Smooth muscle cell of the brain vasculature (primary cell): ENCODE data around the gene LTB4R2.
A peak's percentile ranks its signal among the peaks of the same experiment; 100 is the strongest.

Experiments
- DNase-seq: peaks from one replicate; pipeline ENCODE4 v3.0.0-alpha.2; 2012; ENCODE audit warnings: low read depth, low spot score

Gene LTB4R2

DNA sequence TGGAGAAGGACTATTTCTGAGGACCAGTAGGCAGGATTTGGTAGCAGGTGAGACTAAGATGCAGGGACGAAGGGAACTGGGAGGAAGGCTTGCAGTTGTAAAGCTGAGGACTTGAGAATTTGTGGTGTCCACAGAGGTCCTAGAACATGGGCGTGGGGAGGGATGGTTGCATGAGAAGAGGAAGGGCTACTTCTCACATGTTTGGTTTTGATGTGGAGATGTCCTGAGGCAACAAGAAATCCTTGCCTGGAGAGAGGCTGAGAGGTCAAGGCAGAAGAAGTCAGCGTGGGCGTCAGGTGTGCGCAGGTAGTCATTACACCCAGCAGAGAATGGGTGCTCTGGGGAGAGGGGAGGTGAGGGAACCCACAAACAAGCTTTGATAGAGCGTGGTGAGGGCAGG, 32.9 kb upstream of the LTB4R2 start:
- no peak for DNase-seq

DNA sequence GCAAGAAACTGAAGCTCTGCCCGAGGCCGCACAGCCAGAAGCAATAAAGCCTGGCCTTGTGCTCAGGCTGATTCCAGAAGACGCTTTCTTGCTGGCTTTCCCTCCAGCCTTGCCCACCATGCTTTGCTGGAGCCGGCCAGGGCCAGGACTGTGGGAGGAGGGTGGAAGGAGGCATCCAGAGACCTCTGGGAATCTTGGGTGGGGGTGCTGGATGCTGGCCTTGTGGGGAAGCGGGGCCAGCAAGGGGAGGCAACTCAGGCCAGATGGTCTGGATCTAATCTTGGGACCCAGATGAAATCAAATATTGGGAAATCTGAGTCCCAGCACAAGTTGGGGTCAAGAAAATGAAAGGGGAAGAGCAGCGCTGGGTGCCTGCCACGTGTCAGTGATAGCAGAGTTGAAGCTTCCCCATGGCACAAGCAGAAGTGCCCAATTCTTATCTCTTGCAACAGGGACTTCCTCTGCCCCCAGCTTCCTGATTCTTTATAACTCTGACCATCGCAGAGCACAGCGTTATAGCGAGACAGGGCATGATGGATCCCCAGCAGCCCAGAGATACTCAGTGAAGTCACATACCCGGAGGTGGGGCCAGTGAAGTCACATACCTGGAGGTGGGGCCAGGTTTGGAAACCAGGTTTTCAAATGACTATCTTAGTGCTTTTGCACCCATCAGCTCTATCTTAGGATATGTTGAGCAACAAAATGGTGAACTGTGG, 32.2 kb upstream of the LTB4R2 start:
- no peak for DNase-seq

DNA sequence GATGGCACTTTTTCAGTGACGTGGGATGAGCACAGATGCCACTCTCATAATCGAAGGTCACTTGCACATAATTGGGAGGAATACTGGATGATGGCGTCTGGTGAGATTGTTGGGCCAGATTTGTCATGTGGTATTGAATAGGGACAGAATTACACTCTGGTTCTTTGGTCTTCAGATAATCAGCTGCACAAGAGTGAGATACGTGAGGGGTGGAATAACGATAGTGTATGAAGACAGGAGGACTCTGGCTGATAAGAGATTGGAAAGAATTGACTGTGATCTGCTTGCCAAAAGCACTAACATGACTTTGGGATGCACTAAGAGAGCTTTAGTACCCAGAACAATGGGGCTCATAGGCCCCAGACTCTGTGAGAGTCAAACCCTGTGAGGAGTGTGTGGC, 31.5 kb upstream of the LTB4R2 start:
- no peak for DNase-seq

DNA sequence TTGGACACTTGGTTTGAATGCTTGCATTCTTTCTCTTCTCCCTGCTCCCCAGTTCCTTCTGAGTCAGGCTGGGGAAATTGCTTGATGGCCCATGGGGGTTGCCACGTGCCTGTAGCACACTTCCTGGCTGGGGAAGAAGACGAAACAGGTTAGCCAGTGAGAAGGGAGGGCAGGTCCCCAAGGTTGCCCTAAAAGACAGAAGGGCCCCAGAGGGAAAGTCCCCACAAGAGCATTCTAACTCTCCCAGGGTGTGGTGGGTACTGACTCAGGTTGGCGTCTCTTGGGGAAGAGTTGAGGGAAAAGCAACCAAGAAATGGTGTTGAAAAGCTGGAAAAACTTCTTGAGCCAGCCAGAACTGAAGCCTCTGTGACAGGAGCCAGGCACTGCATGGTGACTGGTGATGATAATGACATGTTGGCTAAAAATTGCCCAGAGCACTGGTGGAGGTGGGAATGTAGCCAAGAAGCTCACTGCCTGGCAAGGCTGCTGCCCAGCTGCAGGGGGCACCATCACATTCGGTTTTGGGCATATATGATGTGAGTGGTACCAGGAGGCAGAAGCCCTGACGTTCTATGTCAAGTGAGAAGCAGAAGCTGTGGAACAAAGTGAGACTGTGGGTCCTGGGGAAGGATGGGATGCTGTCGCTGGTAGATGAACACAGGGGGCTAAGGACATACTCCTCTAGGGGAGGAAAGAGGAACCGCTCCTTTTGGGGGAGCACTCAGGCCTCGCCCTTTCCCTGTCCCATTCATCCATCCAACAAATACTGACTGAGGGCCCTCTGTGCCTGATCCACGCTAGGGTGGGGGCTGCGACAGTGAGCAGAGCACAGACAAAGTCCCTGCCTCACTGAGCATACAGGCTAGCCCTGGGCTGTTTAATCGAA, 30.4 kb upstream of the LTB4R2 start:
- no peak for DNase-seq

DNA sequence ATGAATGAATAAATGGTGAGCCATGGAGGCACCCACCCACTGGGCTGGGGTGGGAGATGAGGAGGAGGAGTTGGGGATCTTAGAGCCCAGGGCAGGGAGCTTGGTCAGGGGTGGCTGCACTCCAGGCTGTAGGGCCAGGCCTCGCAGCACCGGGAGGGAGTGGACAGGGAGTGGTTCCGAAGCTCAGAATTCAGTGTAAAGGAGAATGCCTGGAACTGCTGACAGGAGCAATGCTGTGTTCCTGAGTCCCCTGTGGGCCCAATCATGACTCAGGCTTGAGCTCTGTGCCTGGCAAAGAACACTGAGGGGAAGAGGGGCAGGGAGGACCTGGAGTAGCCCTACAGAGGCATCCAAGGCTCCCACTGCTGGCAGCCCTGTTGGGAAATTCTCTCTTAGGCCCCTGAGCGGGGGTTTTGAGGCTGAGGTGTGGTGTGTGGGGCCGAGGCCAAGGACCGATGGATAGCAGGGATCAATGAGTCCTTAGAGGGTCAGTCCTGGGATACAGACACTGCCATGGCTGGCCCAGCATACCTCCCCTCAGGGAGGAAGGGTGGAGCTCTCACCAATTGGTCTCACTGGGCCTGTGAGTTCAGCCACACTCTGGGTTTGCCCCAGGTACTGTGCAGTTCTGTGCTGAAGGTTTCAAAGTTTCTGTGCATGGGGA, 29.0 kb upstream of the LTB4R2 start:
- DNase-seq, result no peak

DNA sequence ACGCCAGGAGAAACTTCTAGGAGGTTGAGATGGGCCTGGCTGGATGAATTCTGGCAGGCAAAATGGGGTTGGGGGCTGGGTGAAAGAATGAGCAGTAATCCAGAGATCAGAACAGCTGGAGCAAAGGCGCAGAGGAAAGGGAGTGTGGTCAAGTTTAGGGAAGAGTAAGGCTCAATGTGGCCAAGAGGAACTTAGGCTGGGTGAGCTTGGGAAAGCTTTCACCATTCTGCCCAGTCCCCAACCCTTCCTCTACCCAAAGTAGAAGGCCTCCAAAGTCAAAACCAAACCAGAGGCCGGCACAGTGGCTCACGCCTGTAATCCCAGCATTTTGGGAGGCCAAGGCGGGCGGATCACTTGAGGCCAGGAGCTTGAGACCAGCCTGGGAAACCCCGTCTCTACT, 28.3 kb upstream of the LTB4R2 start:
- no peak for DNase-seq

DNA sequence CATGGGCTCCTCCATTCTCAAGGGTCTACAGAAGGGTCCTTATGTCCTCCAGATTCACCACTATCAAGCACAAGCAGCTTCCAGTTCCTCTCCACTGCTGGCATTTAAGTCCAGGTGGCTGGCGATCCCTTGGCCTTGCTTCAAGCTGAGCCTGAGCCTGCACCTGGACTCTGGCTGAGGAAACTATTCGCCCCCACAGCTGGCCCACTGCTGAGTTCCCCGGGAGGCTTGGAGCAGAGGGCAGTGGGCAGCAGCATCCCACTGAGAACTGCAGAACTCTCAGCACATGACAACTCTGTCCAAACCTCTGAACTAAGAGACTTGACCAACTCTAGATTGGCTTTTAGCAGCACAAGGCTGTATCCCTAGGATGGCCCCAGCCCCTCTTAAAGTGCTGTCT, 27.2 kb upstream of the LTB4R2 start:
- no peak for DNase-seq

DNA sequence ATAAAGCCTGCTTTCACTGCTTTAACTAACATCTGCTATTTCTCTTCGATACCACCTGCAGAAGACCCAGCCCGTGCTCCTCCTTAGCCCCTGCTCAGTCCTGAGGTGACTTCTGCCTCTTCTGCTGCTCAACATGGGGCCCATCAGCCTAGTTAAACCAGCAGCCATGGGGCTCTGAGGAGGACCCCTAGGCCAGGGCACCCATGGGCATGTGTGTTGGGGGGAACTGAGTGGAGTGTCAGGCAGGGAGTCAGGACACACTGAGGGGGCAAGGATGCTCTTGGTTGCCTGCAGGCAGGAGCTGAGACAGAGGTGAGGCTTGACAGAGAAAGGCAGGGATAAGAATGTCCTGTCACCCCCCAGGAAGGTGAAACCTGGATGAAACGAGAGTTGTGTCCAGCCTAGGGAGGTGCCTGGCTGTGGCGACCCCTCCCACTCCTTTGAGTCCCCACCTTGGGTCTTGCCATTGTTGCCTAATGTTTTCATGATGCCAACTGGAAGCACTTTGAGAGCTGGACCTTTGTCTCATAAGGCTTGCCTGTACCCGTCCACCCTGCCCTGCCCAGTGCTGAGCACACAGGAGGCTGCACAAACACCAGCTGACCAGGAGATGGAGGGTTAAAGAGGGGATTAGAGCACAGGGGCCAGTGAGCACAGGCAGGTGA, 26.0 kb upstream of the LTB4R2 start:
- DNase-seq, result no peak

DNA sequence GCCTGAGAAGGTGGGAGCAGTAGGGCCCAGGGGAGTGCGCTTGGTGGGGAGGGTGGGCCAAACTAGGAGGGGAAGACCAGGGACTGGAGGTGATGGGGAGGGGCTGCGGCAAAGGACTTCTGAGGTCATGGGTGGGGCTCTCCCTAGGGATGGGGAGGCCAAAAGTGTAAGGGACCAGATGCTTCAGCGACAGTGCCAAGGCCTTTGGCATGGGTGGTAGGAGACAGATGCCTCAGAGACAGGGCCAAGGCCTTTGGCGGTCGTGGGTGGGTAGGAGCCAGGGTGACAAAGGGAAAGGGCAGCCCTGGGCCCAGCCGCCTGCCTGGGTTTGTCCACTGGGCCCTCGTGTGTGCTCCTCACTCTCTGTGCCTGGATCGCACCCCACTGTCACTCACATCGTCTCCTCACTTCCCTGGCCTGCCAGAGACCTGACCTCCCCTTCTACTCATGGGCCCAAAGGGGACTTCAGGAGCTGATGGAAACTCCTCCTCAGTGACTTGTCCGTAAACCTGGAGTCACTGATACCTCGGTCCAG, 25.4 kb upstream of the LTB4R2 start:
- no peak for DNase-seq

DNA sequence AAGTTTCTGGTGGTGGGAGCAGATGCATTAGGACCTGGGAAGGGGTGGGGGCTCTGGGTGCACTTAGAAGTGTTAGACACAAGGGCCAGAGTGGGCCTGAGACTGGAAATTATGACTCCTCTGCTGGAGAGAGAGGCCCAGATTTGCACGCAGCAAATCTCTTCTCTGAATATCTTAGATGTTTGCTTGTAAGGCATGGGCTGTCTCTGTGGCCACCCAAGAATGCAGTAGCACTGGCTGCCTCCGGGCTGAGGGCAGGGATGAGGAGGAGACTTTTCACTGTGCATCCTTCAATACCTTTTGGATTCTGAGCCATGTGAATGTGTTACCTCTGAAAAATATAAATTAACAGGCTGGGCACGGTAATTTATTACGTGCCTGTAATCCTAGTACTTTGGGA, 24.6 kb upstream of the LTB4R2 start:
- no peak for DNase-seq

DNA sequence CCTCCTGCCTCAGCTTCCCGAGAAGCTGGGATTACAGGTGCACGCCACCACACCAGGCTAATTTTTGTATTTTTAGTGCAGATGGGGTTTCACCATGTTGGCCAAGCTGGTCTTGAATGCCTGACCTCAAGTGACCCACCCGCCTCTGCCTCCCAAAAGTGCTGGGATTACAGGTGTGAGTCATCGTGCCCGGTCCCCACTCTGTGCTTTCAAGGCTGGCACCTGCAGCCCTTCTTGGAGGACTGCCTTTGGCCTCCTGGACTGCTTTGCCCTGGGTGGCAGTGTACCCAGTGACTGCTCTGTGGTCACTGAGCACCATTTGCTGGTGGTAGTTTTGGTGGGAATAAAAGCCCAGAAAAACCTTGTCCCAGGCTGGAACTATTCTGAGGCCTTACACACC, 22.9 kb upstream of the LTB4R2 start:
- no peak for DNase-seq

DNA sequence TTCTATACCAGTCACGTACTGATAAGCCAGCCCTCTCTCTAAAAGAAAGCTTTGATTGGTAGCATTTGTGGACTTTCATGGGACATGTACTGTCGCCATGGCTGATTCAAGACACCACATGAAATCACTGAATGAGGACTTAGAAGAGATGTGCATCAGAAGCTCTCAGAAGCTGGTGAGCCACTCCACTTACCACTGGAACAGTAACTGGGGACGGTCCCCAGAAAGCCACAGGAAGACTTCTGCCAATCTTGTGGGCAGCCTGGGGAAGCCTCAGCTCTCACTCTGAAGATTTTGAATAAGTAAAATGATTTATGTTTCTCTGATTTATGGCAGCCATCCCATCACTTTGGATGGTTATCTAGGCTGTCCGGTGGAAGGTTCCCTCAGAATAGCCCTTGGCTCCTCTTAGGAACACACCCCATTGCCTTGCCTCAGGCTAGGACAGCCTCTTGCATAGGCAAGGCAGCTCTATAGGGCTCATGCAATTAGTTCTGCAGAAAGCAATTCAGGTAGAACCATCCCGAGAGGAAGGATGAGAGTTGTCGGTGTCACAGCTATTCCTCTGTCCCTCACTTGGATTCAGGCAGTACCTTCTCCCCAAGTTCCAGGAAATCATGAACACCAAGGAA, 20.2 kb upstream of the LTB4R2 start:
- no peak for DNase-seq

DNA sequence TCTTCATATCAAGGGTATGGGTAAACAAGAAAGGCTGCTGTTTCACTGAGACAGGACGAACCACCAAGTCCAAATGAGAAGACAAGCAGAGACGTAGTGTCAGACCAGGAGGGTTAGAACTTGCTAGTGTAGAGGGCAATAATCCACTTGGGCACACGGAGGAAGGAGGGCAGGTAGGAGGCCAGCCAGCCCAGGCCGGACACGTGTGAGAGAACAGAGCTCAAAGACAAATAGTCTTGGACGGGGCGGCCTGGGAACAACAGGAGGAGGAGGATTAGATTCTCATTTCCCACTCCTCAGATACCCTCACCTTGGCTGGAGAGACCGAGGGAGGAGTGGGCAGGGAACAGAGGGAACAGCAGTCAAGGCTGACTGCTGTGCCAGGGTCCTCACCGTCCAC, 19.2 kb upstream of the LTB4R2 start:
- DNase-seq, result no peak

DNA sequence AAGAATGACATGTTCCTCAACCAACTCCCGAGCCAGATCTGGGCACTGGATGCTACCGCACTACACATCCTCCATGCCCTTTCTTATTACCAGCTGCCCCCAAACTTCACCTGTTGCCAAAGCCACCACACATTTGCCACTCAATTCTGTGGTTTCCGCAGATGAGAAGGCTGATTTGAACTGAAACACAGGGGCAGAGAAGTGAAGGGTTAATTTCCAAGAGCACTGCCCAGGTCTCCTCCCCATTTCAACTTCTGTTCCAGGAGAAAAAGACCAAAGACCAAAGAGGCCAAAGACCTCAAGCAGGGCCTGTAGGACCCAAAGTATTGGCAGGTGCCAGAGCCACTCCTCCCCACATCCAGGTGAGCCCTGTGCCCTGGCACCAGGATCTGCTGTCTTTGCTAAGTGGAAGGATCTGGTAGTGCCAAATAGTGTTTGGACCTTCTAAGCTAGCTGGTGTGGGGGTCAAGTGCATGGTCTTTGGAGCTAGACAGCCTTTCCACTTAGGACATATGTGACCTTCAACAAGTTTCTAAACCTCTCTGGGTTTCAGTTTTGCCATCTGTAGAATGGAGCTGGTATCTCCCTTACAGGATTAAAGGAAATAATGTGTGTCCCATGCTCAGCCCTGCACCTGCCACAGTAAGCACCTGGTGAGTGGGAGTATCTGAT, 18.4 kb upstream of the LTB4R2 start:
- DNase-seq, result no peak

DNA sequence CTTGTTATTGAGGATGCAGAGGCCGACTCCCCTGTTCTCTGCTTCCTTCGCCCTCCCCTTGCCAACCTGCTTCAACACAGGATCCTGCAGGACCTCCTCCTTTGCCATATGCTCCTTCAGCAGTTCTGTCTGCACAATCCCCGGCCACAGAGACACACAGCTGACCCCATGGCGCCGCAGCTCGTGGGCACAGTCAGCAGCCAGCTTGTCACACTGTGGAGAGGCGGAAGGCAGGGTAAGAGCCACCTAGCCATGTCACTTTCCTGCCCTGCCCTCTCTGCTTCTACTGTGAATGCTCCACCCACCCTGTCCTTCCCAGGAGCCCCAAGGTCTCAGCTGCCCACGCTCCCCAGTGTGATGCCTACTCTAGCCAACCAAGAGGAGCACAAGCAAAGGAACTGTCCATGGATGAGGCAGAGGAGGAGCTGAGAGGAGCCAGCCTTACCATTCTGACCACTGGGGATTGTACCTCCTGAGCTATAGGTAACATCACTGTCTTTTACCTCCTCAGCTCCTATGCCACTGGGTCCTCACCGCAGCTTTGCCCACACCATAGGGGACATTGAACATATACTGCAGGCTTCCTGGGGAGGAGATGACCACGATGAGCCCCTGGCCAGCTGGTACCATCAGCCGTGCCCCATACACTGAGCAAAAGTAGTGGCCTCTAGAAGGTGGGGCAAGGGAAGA, 17.7 kb upstream of the LTB4R2 start:
- no peak for DNase-seq

DNA sequence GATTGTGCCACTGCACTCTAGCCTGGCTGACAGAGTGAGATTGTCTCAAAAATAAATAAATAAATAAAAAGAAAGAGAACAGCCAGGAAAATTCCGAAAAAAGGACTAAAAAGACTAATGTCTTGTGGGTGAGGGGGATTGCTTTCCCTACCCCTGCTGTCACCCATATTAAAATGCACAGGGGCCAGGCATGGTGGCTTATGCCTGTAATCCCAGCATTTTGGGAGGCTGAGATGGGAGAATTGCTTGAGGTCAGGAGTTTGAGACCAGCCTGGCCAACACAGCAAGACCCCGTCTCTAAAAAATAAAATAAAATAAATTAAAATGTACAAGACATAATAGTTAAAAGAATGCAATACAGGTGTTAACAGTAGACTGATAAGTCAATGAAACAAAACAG, 16.4 kb upstream of the LTB4R2 start:
- no peak for DNase-seq

DNA sequence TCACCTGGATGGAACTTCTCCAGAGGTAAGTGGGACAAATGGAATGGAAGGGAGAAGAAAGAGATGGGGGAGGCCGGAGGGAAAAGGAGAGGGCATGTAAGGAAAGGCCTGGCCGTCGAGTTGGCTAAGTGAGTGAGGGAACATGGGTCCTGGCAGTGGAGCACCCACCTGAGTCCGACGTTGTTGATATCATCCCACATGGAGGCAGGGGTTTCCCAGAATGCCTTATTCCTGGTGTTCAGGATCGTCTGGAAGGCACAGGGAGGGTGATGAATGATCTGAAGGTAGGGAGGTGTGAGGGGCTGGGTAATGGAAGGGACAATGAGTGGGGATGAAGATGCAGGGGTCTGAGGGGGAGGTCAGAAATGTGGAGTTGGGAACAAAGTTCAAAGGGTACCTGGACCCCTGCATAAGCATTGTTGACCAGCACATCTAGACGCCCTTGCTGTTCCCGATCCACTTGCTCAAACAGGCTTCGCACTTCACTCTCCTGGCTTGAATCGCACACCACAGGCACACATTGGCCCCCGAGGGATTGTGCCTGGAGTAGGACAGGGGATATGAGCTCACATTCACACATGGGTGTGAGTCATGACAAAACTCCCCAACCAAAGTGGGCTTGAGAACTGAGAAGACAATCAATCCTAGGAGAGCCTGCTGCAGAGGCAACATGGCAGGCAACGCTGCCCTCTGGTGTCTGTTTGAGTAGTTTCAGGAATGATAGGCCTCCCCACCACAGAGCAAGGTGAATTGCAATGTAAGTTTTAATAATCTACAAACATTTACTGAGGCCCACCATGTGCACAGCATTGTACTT, 13.4 kb upstream of the LTB4R2 start:
- peak; percentile 61 for DNase-seq

DNA sequence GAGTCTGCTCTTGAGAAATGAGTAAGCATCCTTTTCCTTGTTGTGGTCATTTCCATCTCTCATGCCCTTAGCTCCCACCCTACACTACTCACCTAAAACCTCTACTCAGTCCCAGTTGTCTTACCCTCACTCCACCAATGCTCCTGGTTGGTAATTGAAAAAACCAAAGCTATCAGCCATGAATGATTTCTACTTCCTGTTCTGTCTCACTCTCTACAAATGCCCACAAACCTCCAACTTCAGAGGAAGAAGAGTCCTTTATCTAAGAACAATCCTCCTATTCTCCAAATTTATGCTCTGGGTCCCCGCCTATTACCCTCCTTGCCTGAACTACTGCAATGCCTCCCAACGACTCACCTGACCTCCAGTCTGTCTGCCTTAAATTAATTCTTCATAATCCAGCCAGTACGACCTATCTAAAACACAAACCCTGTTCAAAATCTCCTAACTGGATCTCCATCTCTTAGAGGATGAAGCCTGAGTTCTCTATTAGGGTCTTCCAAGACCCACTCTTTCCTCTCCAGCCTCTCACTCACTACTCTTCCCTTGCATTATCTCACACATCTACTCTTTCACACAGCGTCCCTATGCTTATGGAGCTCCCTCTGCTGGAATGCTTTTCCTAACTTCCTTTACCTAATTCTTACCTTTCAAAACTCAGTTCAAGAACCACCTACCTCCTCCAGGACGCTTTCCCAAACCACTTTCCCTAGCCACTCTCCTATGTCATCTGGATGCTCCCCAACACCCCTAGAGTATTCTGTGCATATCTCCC, 12.6 kb upstream of the LTB4R2 start:
- DNase-seq, result no peak

DNA sequence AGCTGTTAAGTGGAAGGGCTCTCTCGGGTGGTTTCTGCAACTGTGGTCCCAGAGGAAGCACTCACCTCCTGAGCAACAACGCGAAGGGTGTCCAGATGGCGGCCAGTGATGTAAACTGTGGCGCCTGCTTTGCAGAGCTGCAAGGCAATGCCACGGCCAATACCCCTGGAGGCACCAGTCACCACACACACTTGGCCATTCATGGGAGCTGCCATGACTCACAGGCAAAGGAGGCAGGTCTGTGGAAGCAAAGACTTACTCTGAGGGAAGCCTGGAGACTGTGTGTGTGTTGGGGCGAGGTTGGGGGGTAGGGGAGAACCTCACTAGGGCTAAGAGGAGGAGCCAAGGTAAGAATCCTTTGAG, 11.1 kb upstream of the LTB4R2 start:
- DNase-seq, result no peak
